ENCODE data around the gene ETNPPL. TPM values are rescaled to one million over a fixed set of nuclear protein-coding genes. Genes with fewer than 3 reads are reported as not detected.

The ETNPPL gene
- polyA plus RNA-seq, 1 donor from 2014 or later, result 0.45 TPM

- Histone ChIP-seq H3K27me3 (ENCODE audit: insufficient read depth, low read depth, low read length) (no peaks in the 10 kb centered on the region), H3K4me2 (ENCODE audit: low read length) (no peak overlapping the region), H3K9me2 (ENCODE audit: insufficient read depth, low read length) (no peaks in the 10 kb centered on the region), H3K9me3 (ENCODE audit: low read length) (no peaks in the 10 kb centered on the region), H3K4me3 (ENCODE audit: low read length) (no peak overlapping the region), H2AFZ (ENCODE audit: low read depth, low read length) (no peak overlapping the region), H3K36me3 (ENCODE audit: insufficient read depth, low read length) (no peaks in the 10 kb centered on the region), H3K27ac (ENCODE audit: low read length) (no peak overlapping the region), H3K9ac (ENCODE audit: low read length) (no peak overlapping the region), H4K20me1 (ENCODE audit: insufficient read depth) (no peaks in the 10 kb centered on the region), H3F3A (ENCODE audit: insufficient read depth, low read length, poor library complexity, severe bottlenecking) (no peaks in the 10 kb centered on the region), H3K79me2 (replicated peaks; ENCODE audit: insufficient read depth, low read length) (no peaks in the 10 kb centered on the region)
- no peak for TF ChIP-seq SMC3 (conservative IDR thresholded peaks at IDR 0.05; ENCODE audit: poor library complexity)
- TF ChIP-seq, protein P1, sequence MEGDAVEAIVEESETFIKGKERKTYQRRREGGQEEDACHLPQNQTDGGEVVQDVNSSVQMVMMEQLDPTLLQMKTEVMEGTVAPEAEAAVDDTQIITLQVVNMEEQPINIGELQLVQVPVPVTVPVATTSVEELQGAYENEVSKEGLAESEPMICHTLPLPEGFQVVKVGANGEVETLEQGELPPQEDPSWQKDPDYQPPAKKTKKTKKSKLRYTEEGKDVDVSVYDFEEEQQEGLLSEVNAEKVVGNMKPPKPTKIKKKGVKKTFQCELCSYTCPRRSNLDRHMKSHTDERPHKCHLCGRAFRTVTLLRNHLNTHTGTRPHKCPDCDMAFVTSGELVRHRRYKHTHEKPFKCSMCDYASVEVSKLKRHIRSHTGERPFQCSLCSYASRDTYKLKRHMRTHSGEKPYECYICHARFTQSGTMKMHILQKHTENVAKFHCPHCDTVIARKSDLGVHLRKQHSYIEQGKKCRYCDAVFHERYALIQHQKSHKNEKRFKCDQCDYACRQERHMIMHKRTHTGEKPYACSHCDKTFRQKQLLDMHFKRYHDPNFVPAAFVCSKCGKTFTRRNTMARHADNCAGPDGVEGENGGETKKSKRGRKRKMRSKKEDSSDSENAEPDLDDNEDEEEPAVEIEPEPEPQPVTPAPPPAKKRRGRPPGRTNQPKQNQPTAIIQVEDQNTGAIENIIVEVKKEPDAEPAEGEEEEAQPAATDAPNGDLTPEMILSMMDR (IDR thresholded peaks at IDR 0.05; ENCODE audit: poor library complexity, severe bottlenecking), result no peak
Measured at GRCh38 chr4:108702960-108703359, 59.9 kb downstream of the ETNPPL start.

- TF ChIP-seq TAF1 (IDR thresholded peaks at IDR 0.05; ENCODE audit: low read depth), result no peak
- no peak for TF ChIP-seq EZH2 (IDR thresholded peaks at IDR 0.05; ENCODE audit: borderline replicate concordance, insufficient read depth, low read length, poor library complexity, severe bottlenecking)
- no peak for TF ChIP-seq RAD21 (conservative IDR thresholded peaks at IDR 0.05)
- TF ChIP-seq SMC3 (conservative IDR thresholded peaks at IDR 0.05; ENCODE audit: poor library complexity), result no peak
- TF ChIP-seq, protein P1 (IDR thresholded peaks at IDR 0.05; ENCODE audit: poor library complexity, severe bottlenecking), result no peak
- no peak for TF ChIP-seq MXI1 (conservative IDR thresholded peaks at IDR 0.05; ENCODE audit: poor library complexity, severe bottlenecking)
- TF ChIP-seq POLR2AphosphoS5 (IDR thresholded peaks at IDR 0.05), result no peak
- no peak for TF ChIP-seq EP300 (conservative IDR thresholded peaks at IDR 0.05; ENCODE audit: poor library complexity, severe bottlenecking)
- no peak for TF ChIP-seq REST (IDR thresholded peaks at IDR 0.05; ENCODE audit: borderline replicate concordance)
- Histone ChIP-seq H3K9me2 (ENCODE audit: insufficient read depth, low read length) (no peaks in the 10 kb centered on the region), H3K79me2 (replicated peaks; ENCODE audit: insufficient read depth, low read length) (no peaks in the 10 kb centered on the region), H3K27me3 (ENCODE audit: insufficient read depth, low read depth, low read length) (no peaks in the 10 kb centered on the region), H4K20me1 (ENCODE audit: insufficient read depth) (no peaks in the 10 kb centered on the region), H3F3A (ENCODE audit: insufficient read depth, low read length, poor library complexity, severe bottlenecking) (no peaks in the 10 kb centered on the region), H3K4me3 (ENCODE audit: low read length) (no peak overlapping the region), H3K9me3 (ENCODE audit: low read length) (no peaks in the 10 kb centered on the region), H3K36me3 (ENCODE audit: insufficient read depth, low read length) (no peaks in the 10 kb centered on the region), H3K9ac (ENCODE audit: low read length) (no peak overlapping the region), H3K27ac (ENCODE audit: low read length) (no peak overlapping the region), H3K4me2 (ENCODE audit: low read length) (no peak overlapping the region), H2AFZ (ENCODE audit: low read depth, low read length) (no peak overlapping the region)
Measured at GRCh38 chr4:108700081-108700757, 62.6 kb downstream of the ETNPPL start.

Data from neural cell (in vitro differentiated cells).